Endothelial cell of umbilical vein (primary cell): Measurements from ENCODE around the gene MRPL58.

Experiments
- CTCF ChIP-seq, 2 donors: IDR thresholded peaks; 1 replicate in 1 of 2; 2 replicates in 1 of 2; pipeline ENCODE4 v1.5.1; 2011; ENCODE audit warnings: low read length in 2 of 2, mild to moderate bottlenecking in 2 of 2, moderate library complexity in 2 of 2, control low read depth in 1 of 2, inconsistent platforms in 1 of 2, low read depth in 1 of 2; ENCODE audit not compliant: insufficient read depth in 1 of 2; ENCODE audit errors: extremely low read depth in 1 of 2
- EZH2 ChIP-seq: IDR thresholded peaks from 2 replicates; pipeline ENCODE4 v1.6.1; 2012; ENCODE audit warnings: borderline replicate concordance, low read depth, mild to moderate bottlenecking, moderate library complexity, low read length, inconsistent platforms; ENCODE audit not compliant: severe bottlenecking
- GATA2 ChIP-seq: IDR thresholded peaks from 2 replicates; pipeline ENCODE4 v1.7.0; 2011; ENCODE audit warnings: low read depth, mild to moderate bottlenecking, moderate library complexity, mixed read lengths, low read length; ENCODE audit not compliant: insufficient read length, insufficient read depth
- MAX ChIP-seq: IDR thresholded peaks from 2 replicates; pipeline ENCODE4 v1.6.1; 2011; ENCODE audit not compliant: insufficient read depth, insufficient read length
- POLR2A ChIP-seq: IDR thresholded peaks from 2 replicates; pipeline ENCODE4 v1.6.1; 2012; ENCODE audit warnings: low read depth, mild to moderate bottlenecking, control low read depth, low read length
- POLR2AphosphoS5 ChIP-seq: IDR thresholded peaks from 2 replicates; pipeline ENCODE4 v1.6.1; 2012; ENCODE audit warnings: low read depth, mild to moderate bottlenecking, control low read depth, low read length, moderate library complexity; ENCODE audit not compliant: insufficient read depth

GRCh38 chr17:75030161-75030560, 17.7 kb downstream of the MRPL58 start:
- TF ChIP-seq POLR2AphosphoS5 (no peak), CTCF (IDR thresholded peaks at IDR 0.05; ENCODE audit: extremely low read depth in 1 of 2, insufficient read depth in 1 of 2, low read depth in 1 of 2, low read length in 2 of 2) (no peak), GATA2 (no peak), MAX (no peak), POLR2A (no peak), EZH2 (no peak)
